Measurements from ENCODE around the gene WNT7B. TPM values are rescaled to one million over a fixed set of nuclear protein-coding genes. Genes with fewer than 3 reads are reported as not detected.

The WNT7B gene
- total RNA-seq, 6 donors from 2014 or later, result 5.2 to 15.6 (median 8.8) TPM

DNA sequence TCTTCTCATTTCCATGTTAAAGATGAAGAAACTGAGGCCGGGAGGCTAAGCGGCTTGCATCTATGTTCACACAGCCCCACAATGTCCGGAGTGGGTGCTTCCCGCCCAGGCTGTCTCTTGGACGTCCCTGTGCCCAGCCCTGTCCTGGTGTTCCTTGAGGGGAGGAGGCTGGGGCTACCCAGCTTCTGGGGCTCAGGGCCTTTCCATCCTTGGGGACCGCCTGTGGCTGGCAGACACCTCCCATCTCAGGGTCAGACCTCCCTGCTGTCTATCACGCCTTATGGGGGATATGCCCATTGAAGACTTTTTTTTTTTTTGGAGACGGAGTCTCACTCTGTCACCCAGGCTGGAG, 95.5 kb downstream of the WNT7B start:
- peaks cover 0 to 9% (median 4%) of the 10 kb centered on the region in 4 donors for H3K27me3 ChIP-seq
- H3K27ac ChIP-seq, result no peak overlapping the region
- H3K36me3 ChIP-seq, result no peaks in the 10 kb centered on the region
- WGBS, 2 donors, result 88 to 93% methylated on average over 7 to 8 of the region's 8 CpGs
- DNase-seq (no peak), ATAC-seq (ENCODE audit: low FRiP score in 2 of 2) (no peak)
- peaks cover 0 to 9% (median 2%) of the 10 kb centered on the region in 4 donors for H3K4me1 ChIP-seq
- no peaks in the 10 kb centered on the region for H3K9me3 ChIP-seq
- TF ChIP-seq POLR2A (IDR thresholded peaks at IDR 0.05) (no peak), EP300 (IDR thresholded peaks at IDR 0.05) (no peak), POLR2AphosphoS5 (IDR thresholded peaks at IDR 0.05) (no peak)
- TF ChIP-seq, protein P1, sequence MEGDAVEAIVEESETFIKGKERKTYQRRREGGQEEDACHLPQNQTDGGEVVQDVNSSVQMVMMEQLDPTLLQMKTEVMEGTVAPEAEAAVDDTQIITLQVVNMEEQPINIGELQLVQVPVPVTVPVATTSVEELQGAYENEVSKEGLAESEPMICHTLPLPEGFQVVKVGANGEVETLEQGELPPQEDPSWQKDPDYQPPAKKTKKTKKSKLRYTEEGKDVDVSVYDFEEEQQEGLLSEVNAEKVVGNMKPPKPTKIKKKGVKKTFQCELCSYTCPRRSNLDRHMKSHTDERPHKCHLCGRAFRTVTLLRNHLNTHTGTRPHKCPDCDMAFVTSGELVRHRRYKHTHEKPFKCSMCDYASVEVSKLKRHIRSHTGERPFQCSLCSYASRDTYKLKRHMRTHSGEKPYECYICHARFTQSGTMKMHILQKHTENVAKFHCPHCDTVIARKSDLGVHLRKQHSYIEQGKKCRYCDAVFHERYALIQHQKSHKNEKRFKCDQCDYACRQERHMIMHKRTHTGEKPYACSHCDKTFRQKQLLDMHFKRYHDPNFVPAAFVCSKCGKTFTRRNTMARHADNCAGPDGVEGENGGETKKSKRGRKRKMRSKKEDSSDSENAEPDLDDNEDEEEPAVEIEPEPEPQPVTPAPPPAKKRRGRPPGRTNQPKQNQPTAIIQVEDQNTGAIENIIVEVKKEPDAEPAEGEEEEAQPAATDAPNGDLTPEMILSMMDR (IDR thresholded peaks at IDR 0.05), result no peak
- H3K4me3 ChIP-seq, result no peak overlapping the region

DNA sequence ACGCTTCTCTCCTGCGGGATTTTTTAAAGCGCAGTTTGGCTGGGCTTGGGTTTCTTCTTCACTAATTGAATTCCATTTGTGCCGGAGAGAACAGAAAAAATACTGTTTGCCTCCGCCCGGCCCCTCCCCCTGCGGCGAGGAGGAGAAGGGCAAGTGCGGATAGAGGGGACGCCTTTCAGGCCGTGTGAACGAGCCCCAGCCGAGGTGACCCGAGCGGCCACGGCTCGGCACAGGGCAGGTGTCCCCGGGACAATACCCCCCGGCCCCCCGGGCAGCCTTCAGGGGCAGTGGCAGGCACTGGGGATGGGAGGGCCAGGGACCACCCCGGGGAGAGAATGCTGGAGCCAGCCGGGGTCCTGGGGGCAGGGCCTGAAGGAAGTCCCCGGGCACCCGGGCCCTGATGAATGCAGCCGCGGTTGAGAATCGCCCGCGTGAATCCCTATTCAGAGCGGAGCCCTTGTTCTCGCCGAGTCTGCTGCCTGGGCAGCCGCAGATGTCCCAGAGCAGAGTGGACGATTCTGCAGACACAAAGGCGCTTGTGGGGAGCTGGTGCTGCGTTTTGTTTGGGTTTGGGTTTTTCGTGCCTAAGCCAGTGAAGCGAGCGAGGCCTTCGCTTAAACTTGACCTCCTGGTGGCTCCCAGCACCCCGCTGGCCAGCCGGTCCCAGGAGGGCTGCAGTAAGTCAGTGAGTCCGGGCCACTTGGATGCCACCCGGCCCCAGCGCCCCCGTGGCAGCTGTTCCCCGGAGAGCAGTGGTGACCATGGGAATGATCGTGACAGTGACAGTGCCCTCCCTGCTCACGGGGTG, 96.0 kb downstream of the WNT7B start:
- peak in 1 of 2 donors; percentile 66 for DNase-seq
- Histone ChIP-seq H3K36me3 (no peaks in the 10 kb centered on the region), H3K4me3 (no peak overlapping the region), H3K27ac (no peak overlapping the region), H3K9me3 (no peaks in the 10 kb centered on the region), H3K4me1 (peaks cover 0 to 9% (median 2%) of the 10 kb centered on the region in 4 donors), H3K27me3 (peaks cover 0 to 9% (median 4%) of the 10 kb centered on the region in 4 donors)
- 13 to 28% methylated on average over 15 to 44 of the region's 49 CpGs for WGBS, 2 donors
- no peak for ATAC-seq (ENCODE audit: low FRiP score in 2 of 2)
- TF ChIP-seq POLR2AphosphoS5 (IDR thresholded peaks at IDR 0.05), result no peak

DNA sequence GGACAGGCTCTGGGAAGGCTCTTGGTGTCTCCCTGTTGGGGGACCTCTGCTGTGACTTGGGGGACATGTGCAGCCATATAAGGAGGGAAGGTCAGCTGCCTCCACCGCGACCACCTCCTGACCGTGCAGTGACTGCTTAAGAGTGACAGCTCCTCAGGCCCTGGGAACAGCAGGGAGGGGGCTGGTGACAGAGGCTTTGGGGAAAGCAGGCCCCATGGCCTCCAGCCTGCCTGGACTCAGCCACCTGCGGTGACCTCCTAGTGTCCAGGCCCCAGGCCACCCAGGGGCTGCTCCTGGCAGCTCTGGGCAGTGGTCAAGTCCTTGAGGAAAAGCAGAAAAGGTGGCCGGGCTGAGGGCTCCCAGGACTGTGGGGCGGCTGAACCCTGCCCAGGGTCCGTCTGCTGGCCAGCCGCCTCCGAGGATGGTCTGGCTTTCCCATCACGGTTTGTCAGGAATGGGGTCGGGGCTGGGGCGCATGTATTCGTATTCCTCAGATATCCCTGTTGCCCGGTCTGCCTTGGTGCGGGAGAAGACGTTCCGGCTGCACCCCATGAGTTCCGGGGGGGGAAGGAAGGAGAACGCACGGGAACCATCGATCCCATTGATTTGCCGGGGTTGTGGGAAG, 96.8 kb downstream of the WNT7B start:
- WGBS, 2 donors, result 31 to 44% methylated on average over 7 to 22 of the region's 22 CpGs
- H3K27ac ChIP-seq, result no peak overlapping the region
- peaks cover 0 to 9% (median 4%) of the 10 kb centered on the region in 4 donors for H3K27me3 ChIP-seq
- peaks cover 0 to 9% (median 2%) of the 10 kb centered on the region in 4 donors for H3K4me1 ChIP-seq
- TF ChIP-seq, protein P1 (IDR thresholded peaks at IDR 0.05), result no peak
- TF ChIP-seq POLR2AphosphoS5 (IDR thresholded peaks at IDR 0.05) (no peak), POLR2A (IDR thresholded peaks at IDR 0.05) (no peak), EP300 (IDR thresholded peaks at IDR 0.05) (no peak)
- no peaks in the 10 kb centered on the region for H3K36me3 ChIP-seq
- H3K9me3 ChIP-seq, result no peaks in the 10 kb centered on the region
- peak in 1 of 2 donors; percentile 73 for DNase-seq
- no peak for ATAC-seq (ENCODE audit: low FRiP score in 2 of 2)
- H3K4me3 ChIP-seq, result no peak overlapping the region

DNA sequence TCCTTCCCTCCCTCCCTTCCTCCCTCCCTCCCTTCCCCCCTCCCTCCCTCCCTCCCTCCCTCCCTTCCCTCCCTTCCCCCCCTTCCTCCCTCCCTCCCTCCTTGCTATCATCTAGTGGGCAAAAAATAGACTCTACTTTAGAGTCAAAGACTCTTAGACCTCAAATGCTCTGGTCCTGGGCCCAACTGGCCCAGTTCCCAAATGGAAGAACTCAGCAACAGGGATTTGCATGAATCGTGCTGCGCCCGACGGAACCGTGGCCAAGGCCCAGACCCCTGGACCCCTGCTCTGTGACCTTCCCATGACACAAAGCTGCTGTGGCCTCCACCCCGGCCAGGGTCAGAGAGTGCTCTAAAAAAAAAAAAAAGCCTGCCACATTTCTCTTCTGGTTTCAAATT, 97.4 kb downstream of the WNT7B start:
- no peak for ATAC-seq (ENCODE audit: low FRiP score in 2 of 2)
- H3K27ac ChIP-seq, result no peak overlapping the region
- no peak for DNase-seq
- TF ChIP-seq POLR2AphosphoS5 (IDR thresholded peaks at IDR 0.05) (no peak), POLR2A (IDR thresholded peaks at IDR 0.05) (no peak), EP300 (IDR thresholded peaks at IDR 0.05) (no peak)
- TF ChIP-seq, protein P1 (IDR thresholded peaks at IDR 0.05), result no peak
- H3K36me3 ChIP-seq, result no peaks in the 10 kb centered on the region
- H3K27me3 ChIP-seq, result peaks cover 0 to 9% (median 4%) of the 10 kb centered on the region in 4 donors
- no peaks in the 10 kb centered on the region for H3K9me3 ChIP-seq
- no peak overlapping the region for H3K4me3 ChIP-seq
- 53 to 62% methylated on average over 6 of the region's 6 CpGs for WGBS, 2 donors
- peaks cover 0 to 9% (median 2%) of the 10 kb centered on the region in 4 donors for H3K4me1 ChIP-seq

DNA sequence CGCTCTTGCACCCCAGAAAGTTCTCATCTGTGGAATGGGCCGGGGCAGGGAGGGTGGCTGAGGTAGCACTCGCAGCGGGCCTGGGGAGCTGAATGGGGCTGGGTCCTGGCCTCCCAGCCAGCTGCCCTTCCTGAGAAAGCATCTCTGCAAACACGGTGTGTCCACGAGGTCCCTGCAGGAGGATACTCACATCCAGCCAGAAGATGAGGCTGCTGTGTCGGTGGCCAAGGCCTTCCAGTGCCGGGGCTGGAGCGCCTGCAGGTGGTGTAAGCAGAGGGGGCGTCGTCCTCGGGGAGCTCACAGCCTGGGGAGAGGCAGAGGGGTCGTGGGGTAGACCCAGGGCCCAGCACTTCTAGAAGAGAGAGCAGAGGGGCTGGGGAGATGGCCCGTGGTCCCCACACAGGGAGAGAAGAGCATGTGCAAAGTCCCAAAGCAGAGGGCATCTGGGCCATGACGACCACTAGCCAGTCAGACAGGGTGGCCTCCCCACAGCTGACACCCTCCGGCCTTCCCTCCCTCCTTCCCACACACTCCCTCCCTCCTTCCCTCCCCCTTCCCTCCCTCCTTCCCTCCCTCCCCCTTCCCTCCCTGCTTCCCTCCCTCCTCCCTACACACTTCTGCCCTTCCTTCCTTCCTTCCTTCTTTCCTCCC, 97.9 kb downstream of the WNT7B start:
- no peak overlapping the region for H3K27ac ChIP-seq
- no peak for ATAC-seq (ENCODE audit: low FRiP score in 2 of 2)
- TF ChIP-seq, protein P1 (IDR thresholded peaks at IDR 0.05), result no peak
- TF ChIP-seq POLR2AphosphoS5 (IDR thresholded peaks at IDR 0.05), result no peak
- no peak for TF ChIP-seq EP300 (IDR thresholded peaks at IDR 0.05)
- no peak for TF ChIP-seq POLR2A (IDR thresholded peaks at IDR 0.05)
- H3K4me3 ChIP-seq, result no peak overlapping the region
- peaks cover 0 to 9% (median 4%) of the 10 kb centered on the region in 4 donors for H3K27me3 ChIP-seq
- H3K9me3 ChIP-seq, result no peaks in the 10 kb centered on the region
- H3K36me3 ChIP-seq, result no peaks in the 10 kb centered on the region
- 31 to 60% methylated on average over 12 to 16 of the region's 16 CpGs for WGBS, 2 donors
- DNase-seq, result peak; percentile 17 to 50
- peaks cover 0 to 9% (median 2%) of the 10 kb centered on the region in 4 donors for H3K4me1 ChIP-seq
